GM12801 (cell line): ENCODE data around the gene RGS6.

Source experiments
- TF ChIP-seq, protein P1 (sequence below): IDR thresholded peaks from one replicate; pipeline ENCODE4 v1.5.1; 2011; ENCODE audit warnings: control low read depth; ENCODE audit not compliant: insufficient read length; ENCODE audit errors: extremely low read depth

Gene RGS6

DNA sequence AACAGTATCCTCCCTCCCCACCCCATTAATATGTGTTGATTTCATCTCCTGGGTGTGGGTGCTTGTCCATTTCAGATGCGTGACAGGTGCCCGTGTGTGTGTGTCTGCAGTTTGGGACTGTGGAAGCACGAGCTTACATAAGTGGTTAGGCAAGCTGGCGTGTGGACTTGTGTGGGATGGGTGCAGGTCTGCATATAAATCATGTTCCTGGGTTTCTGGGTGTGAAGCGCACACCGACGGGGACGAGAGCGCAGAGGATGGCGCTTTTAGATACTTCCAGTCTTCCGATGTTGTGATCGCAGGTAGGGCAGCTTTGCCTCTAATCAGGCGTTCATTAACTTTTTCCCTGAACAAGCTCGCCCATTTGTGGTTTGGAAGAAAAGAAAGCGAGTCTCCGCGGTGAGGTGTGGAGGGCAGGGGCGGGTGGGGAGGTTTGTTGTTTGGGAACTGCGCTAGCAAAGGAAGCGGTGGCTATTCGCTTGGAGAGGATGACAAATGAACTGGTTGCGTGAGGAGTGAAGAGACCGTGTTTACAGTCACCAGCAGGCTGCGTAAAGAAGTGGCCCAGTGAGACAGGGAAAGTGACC, 865 bp downstream of the RGS6 start:
- TF ChIP-seq, protein P1, sequence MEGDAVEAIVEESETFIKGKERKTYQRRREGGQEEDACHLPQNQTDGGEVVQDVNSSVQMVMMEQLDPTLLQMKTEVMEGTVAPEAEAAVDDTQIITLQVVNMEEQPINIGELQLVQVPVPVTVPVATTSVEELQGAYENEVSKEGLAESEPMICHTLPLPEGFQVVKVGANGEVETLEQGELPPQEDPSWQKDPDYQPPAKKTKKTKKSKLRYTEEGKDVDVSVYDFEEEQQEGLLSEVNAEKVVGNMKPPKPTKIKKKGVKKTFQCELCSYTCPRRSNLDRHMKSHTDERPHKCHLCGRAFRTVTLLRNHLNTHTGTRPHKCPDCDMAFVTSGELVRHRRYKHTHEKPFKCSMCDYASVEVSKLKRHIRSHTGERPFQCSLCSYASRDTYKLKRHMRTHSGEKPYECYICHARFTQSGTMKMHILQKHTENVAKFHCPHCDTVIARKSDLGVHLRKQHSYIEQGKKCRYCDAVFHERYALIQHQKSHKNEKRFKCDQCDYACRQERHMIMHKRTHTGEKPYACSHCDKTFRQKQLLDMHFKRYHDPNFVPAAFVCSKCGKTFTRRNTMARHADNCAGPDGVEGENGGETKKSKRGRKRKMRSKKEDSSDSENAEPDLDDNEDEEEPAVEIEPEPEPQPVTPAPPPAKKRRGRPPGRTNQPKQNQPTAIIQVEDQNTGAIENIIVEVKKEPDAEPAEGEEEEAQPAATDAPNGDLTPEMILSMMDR: no peak

DNA sequence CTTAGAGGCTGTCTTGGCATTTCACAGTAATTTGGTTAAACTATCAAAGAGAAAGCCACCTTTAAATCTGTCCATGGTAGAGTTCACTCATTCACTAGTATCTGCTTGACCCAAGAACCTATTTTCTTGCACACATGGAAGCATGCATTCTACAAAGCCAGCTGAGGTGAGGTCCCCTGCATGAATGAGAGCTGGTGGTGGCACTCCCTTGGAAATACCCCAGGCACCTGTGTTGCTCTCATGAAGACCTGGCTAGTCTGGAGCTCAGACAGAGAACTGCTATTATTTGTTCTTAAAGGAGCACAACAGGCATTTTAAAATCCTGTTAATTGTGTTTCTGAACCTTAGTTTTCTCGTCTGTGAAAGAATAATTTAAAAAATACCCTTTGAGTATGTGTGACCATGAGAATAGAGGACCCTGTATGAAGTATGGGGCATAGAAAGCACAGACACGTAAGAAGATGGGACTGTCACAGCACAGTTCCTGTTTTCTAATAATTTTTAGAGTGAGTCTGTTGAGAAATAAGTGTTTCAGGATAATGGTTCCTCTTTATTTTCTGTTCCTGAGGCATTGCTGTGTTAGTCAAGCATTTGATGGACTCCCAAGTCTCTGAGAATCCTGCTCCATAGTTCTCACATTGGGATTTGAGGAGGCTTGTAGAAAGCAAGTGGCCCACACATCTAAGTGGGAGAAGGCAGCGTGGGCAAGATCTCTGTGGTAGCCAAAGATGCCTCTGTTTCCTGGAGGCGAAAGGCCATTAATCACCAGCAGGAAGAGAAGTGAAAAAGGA, 10.9 kb downstream of the RGS6 start:
- TF ChIP-seq, protein P1: no peak

DNA sequence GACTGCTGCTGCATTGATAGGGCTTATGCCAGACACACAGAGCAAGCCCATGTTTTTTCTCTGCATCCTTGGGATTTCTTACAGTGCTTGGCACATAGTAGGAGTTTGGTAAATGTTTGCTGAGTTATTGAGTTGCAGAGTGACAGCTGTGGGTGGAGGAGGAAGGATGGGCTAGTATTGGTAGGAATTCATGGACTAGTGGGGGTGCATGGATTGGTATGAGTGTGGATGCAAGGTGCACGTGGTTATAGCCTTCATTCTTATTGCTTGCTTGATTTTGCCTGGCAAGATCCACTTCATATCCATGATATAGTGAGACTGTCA, 11.4 kb downstream of the RGS6 start:
- TF ChIP-seq, protein P1: no peak

DNA sequence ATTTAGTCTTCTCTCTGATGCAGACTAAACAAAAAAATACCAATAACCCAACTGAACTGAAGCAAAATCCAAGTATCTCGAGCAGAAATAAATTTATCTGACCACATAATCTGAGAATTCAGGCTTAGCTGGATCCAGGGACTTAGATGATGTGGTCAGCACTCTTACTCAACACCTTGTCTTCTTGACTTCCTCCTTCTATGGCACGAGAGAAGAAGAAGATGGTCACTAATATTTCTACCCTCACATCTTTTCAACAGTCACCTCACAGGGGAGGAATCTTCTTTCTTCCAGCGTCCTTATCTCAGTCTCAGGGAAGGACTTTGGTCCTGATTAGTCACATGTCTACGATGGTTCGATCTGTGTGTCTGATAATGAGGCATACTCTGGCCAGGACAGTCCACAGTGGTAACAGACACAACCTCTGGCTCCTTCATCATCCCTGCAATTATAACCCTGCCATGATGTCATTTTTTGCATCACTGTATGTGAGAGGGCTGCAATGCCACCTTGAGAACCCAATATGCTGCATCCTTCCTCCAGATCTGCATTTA, 15.8 kb downstream of the RGS6 start:
- TF ChIP-seq, protein P1: no peak

DNA sequence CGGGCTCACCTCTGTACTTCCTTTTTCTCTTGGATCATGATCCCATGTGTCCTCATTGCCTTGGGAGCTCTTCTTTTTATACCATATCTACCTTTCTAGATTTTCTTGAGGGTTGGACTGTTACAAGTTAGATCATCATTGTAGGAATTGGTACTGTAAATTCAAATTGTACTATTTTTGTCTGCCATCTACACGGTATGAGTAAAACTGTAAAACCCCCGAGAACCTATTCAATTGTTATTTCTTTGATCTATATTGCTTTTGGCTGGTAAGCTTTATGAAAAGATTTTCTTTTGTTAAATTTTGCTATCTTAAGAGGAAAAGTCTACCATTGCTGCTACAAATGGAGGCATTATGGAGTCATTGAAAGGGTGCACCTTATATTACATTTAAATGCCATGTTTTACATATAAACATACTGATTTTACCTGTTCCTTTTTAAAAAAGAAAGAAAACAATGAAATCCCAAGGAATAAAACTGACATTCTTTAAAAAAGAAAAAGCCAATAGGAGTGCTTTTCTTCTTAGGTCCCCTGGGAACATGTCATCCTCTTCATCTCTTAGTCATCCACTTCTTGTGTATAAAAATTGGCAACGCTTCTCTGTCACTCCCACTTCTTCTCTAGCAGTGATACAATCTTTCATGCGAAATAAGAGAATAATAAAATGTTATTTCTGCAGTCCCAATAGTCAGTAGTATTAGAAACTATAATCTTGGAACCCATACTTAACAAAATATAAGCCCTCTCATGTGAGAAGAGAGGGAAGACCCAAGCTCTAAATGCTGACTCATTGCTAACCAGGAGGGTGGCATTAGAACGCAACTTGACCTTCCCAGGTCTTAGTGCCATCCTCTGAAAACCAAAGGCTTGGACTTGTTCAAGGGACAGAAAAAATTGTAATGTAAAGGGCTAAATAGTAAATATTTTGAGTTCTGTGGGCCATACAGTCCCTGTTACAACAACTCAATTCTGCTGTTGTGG, 20.4 kb downstream of the RGS6 start:
- TF ChIP-seq, protein P1: no peak

DNA sequence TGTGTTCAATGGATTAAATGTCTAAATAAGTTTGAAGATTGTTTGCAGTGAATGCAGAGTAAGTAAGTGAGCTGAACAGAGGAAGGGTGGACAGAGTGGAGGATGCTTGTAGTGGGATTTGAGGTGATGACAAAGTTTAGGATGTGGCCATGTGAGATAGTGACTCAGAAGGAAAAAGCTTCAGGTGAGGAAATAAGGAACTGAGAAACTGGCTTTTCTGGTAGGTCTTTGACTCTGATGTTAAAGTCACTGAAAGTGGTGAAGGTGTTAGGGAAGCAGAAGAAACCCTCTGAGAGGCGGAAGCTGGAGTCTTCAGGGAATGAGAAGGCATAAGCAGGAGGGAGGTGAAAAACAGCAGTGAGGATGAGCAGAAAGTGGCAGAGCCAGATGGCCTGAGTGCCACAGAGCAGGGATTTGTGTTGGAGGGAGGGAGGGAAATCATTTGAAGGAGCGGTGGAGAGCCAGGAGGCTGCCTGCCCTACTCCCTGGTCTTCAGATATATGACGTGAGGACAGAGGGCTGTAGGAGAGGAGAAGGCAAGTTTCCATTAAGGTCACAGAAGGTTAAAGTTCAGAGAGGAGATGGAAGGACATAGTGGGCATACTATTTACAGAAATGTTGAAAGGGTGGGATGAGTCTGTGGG, 24.8 kb downstream of the RGS6 start:
- TF ChIP-seq, protein P1: no peak
